ENCODE measurements around the gene PRM1.

PRM1 gene

GRCh38 chr16:11232852-11233726 lies 48.0 kb downstream of the PRM1 start:
- no peak for DNase-seq

- DNase-seq: no peak
Observed at GRCh38 chr16:11232302-11232851, 48.8 kb downstream of the PRM1 start.

GRCh38 chr16:11231367-11231970 lies 49.7 kb downstream of the PRM1 start:
- DNase-seq: no peak

Data from DMS153 (cell line).